GM23338 (cell line): ENCODE results near the gene RBM38. TPM values are rescaled to one million over a fixed set of nuclear protein-coding genes. Genes with fewer than 3 reads are reported as not detected.

Experiments
- ATAC-seq: fragments of 200-7000 bp; cut with Tn5 transposase; 3 replicates; pipeline ENCODE4 v1.9.1; 2020
- DNase-seq: peaks from one replicate; pipeline ENCODE4 v3.0.0-alpha.2; 2015; ENCODE audit warnings: low spot score
- H2AFZ ChIP-seq: fragments of 200-600 bp; sonication (generic); 2 replicates; pipeline ENCODE4 v1.8.0; 2016; ENCODE audit warnings: antibody characterized with exemption, mild to moderate bottlenecking, moderate library complexity
- H3F3A ChIP-seq: fragments of 200-600 bp; sonication (generic); replicated peaks from 2 replicates; pipeline ENCODE4 v1.8.0; 2017; ENCODE audit warnings: antibody characterized with exemption, mixed run types, low read depth
- H3K27ac ChIP-seq: fragments of 200-600 bp; sonication (generic); 2 replicates; pipeline ENCODE4 v1.6.1; 2016; ENCODE audit warnings: low read depth
- H3K27me3 ChIP-seq: fragments of 200-600 bp; sonication (generic); 2 replicates; pipeline ENCODE4 v1.8.0; 2016; ENCODE audit warnings: mild to moderate bottlenecking, mixed run types, moderate library complexity; ENCODE audit not compliant: insufficient read depth
- H3K36me3 ChIP-seq: fragments of 200-600 bp; sonication (generic); 2 replicates; pipeline ENCODE4 v1.8.0; 2016; ENCODE audit warnings: mild to moderate bottlenecking; ENCODE audit not compliant: insufficient read depth
- H3K4me1 ChIP-seq: fragments of 200-600 bp; sonication (generic); 2 replicates; pipeline ENCODE4 v1.8.0; 2016; ENCODE audit warnings: mild to moderate bottlenecking, moderate library complexity; ENCODE audit not compliant: insufficient read depth
- H3K4me2 ChIP-seq: fragments of 200-600 bp; sonication (generic); 2 replicates; pipeline ENCODE4 v1.7.1; 2017; ENCODE audit warnings: mixed run types
- H3K4me3 ChIP-seq: fragments of 200-600 bp; sonication (generic); 2 replicates; pipeline ENCODE4 v1.6.1; 2016; ENCODE audit warnings: mixed run types
- H3K79me2 ChIP-seq: fragments of 200-600 bp; sonication (generic); replicated peaks from 2 replicates; pipeline ENCODE4 v1.8.0; 2017; ENCODE audit warnings: mild to moderate bottlenecking; ENCODE audit not compliant: insufficient read depth
- H3K9me2 ChIP-seq: fragments of 200-600 bp; sonication (generic); 2 replicates; pipeline ENCODE4 v1.8.0; 2017; ENCODE audit not compliant: insufficient read depth
- H4K20me1 ChIP-seq: fragments of 200-600 bp; sonication (generic); replicated peaks from 2 replicates; pipeline ENCODE4 v1.8.0; 2017; ENCODE audit warnings: mild to moderate bottlenecking; ENCODE audit not compliant: insufficient read depth
- H3K27ac Mint-ChIP-seq: 2 replicates; pipeline ENCODE4 v1.8.0; 2020; ENCODE audit warnings: inconsistent platforms, mild to moderate bottlenecking, moderate library complexity, mixed read lengths
- H3K27me3 Mint-ChIP-seq: 3 replicates; pipeline ENCODE4 v1.8.0; 2022; ENCODE audit warnings: low read depth, mild to moderate bottlenecking, moderate library complexity, mixed read lengths, inconsistent platforms; ENCODE audit not compliant: insufficient read depth, poor library complexity
- H3K36me3 Mint-ChIP-seq: 3 replicates; pipeline ENCODE4 v1.8.0; 2021; ENCODE audit warnings: low read depth, mild to moderate bottlenecking, inconsistent platforms, moderate library complexity, mixed read lengths
- H3K4me1 Mint-ChIP-seq: 3 replicates; pipeline ENCODE4 v1.8.0; 2020; ENCODE audit warnings: mild to moderate bottlenecking, inconsistent platforms, mixed read lengths
- H3K4me3 Mint-ChIP-seq: 3 replicates; pipeline ENCODE4 v1.8.0; 2021; ENCODE audit warnings: moderate library complexity, mild to moderate bottlenecking, inconsistent platforms, mixed read lengths
- H3K9me3 Mint-ChIP-seq: 3 replicates; pipeline ENCODE4 v1.8.0; 2020; ENCODE audit warnings: moderate library complexity, mild to moderate bottlenecking, inconsistent platforms, mixed read lengths
- EZH2phosphoT487 ChIP-seq: fragments of 200-600 bp; sonication (generic); IDR thresholded peaks from one replicate; pipeline ENCODE4 v1.8.1; 2018; ENCODE audit warnings: antibody characterized with exemption; ENCODE audit not compliant: unreplicated experiment
- POLR2AphosphoS5 ChIP-seq: IDR thresholded peaks from 2 replicates; pipeline ENCODE4 v1.6.1; 2016; ENCODE audit warnings: antibody characterized with exemption, low read depth
- STAT1 ChIP-seq: IDR thresholded peaks from one replicate; pipeline ENCODE4 v1.6.1; 2016; ENCODE audit warnings: antibody characterized with exemption; ENCODE audit not compliant: unreplicated experiment
- ZNF114 ChIP-seq: fragments of 250-450 bp; sonication (Bioruptor Pico); IDR thresholded peaks from 2 replicates; pipeline ENCODE4 v1.5.0; 2020; ENCODE audit warnings: mild to moderate bottlenecking, moderate library complexity
- polyA plus RNA-seq: library from polyadenylated mRNA; unstranded; fragments of >200 nt; fragmentation: Nextera tagmentation; extraction: Ambion mirVana; gene quantifications from 2 replicates; pipeline ENCODE4 v1.2.1, GENCODE V29; 2016
- total RNA-seq: library from RNA; depleted of rRNA; stranded (reverse); fragments of >200 nt; shearing (Covaris generic); gene quantifications from 2 replicates; pipeline ENCODE4 v1.2.3, GENCODE V29; 2014
- TF ChIP-seq, protein P1 (sequence below): fragments of 250-450 bp; sonication (Bioruptor Pico); IDR thresholded peaks from 2 replicates; pipeline ENCODE4 v1.5.0; 2020; ENCODE audit warnings: mild to moderate bottlenecking, moderate library complexity
- TF ChIP-seq, protein P2 (sequence below): IDR thresholded peaks from 2 replicates; pipeline ENCODE4 v1.6.1; 2016; ENCODE audit warnings: antibody characterized with exemption

RBM38 gene
- total and polyA plus RNA-seq, 2 experiments from 2014 or later = 22.9 to 80.5 TPM

DNA sequence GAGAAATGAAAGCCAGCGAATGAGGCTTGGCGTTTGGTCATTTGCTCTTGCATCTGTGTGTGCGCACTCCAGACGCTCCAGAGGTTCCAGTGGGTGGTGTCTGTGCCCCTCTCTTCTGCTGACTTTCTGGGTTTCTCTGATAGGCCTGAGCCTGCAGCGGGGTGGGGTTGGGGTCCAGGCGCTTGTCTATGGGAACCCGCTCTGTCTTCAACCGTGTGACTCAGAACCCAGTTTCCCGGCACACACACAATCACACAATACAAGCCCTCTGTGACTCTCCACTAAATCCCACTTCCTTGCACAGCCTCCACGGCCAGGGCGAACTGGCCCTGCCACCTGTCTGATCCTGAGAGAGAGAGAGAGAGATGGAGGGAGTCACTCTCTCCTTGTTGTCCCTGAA, 24.6 kb downstream of the RBM38 start:
- TF ChIP-seq STAT1 (no peak), ZNF114 (CRISPR knock-in tag) (no peak), POLR2AphosphoS5 (no peak)
- no peaks in the 10 kb centered on the region for H3K36me3 ChIP-seq

DNA sequence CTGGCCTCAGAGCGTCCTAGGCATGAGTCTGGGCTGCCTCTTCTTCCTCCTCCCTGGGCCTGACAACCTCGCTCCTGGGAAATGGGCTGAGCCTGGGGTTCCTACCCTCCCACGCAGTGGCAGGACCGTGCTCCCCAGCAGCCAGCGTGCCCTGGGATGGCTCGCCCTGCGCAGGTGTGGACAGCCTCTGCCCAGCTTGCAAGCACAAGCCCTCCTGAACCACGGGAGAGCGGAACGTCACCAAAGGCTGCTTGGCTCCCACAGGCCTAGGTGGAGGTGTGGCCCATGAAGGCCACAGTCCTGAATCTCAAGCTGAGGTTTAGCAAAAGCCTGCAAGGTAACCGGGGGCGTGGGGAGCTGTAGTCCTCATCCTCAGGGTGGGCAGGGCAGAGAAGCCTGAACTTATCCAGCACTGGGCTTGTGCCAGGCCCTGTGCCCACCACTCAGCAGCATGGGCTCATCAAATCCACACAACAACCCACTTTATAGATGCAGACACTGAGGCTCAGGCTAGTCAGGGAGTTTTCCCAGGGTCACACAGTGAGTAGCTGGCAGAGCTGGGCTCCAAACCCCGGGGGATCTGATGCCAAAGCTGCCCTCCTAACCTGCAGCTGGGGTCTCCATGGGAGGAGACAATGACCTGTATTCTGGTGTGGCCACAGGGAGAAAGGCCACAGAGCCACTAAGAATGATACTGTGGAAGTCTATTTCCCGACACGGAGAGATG, 25.3 kb downstream of the RBM38 start:
- ATAC-seq (no peak), DNase-seq (no peak)
- Histone ChIP-seq H3K4me1 (no peaks in the 10 kb centered on the region), H3K4me3 (no peak overlapping the region), H4K20me1 (no peaks in the 10 kb centered on the region), H3K27me3 (no peaks in the 10 kb centered on the region), H3K79me2 (no peaks in the 10 kb centered on the region), H3K27ac (no peak overlapping the region), H3F3A (no peaks in the 10 kb centered on the region), H3K9me2 (no peaks in the 10 kb centered on the region), H3K36me3 (no peaks in the 10 kb centered on the region), H2AFZ (no peak overlapping the region), H3K4me2 (no peak overlapping the region)
- Mint-ChIP-seq H3K9me3 (no peaks in the 10 kb centered on the region), H3K36me3 (no peaks in the 10 kb centered on the region), H3K27ac (no peak overlapping the region), H3K4me3 (no peak overlapping the region), H3K27me3 (peaks cover 5% of the 10 kb centered on the region), H3K4me1 (no peaks in the 10 kb centered on the region)
- no peak for TF ChIP-seq EZH2phosphoT487
- TF ChIP-seq, protein P1, sequence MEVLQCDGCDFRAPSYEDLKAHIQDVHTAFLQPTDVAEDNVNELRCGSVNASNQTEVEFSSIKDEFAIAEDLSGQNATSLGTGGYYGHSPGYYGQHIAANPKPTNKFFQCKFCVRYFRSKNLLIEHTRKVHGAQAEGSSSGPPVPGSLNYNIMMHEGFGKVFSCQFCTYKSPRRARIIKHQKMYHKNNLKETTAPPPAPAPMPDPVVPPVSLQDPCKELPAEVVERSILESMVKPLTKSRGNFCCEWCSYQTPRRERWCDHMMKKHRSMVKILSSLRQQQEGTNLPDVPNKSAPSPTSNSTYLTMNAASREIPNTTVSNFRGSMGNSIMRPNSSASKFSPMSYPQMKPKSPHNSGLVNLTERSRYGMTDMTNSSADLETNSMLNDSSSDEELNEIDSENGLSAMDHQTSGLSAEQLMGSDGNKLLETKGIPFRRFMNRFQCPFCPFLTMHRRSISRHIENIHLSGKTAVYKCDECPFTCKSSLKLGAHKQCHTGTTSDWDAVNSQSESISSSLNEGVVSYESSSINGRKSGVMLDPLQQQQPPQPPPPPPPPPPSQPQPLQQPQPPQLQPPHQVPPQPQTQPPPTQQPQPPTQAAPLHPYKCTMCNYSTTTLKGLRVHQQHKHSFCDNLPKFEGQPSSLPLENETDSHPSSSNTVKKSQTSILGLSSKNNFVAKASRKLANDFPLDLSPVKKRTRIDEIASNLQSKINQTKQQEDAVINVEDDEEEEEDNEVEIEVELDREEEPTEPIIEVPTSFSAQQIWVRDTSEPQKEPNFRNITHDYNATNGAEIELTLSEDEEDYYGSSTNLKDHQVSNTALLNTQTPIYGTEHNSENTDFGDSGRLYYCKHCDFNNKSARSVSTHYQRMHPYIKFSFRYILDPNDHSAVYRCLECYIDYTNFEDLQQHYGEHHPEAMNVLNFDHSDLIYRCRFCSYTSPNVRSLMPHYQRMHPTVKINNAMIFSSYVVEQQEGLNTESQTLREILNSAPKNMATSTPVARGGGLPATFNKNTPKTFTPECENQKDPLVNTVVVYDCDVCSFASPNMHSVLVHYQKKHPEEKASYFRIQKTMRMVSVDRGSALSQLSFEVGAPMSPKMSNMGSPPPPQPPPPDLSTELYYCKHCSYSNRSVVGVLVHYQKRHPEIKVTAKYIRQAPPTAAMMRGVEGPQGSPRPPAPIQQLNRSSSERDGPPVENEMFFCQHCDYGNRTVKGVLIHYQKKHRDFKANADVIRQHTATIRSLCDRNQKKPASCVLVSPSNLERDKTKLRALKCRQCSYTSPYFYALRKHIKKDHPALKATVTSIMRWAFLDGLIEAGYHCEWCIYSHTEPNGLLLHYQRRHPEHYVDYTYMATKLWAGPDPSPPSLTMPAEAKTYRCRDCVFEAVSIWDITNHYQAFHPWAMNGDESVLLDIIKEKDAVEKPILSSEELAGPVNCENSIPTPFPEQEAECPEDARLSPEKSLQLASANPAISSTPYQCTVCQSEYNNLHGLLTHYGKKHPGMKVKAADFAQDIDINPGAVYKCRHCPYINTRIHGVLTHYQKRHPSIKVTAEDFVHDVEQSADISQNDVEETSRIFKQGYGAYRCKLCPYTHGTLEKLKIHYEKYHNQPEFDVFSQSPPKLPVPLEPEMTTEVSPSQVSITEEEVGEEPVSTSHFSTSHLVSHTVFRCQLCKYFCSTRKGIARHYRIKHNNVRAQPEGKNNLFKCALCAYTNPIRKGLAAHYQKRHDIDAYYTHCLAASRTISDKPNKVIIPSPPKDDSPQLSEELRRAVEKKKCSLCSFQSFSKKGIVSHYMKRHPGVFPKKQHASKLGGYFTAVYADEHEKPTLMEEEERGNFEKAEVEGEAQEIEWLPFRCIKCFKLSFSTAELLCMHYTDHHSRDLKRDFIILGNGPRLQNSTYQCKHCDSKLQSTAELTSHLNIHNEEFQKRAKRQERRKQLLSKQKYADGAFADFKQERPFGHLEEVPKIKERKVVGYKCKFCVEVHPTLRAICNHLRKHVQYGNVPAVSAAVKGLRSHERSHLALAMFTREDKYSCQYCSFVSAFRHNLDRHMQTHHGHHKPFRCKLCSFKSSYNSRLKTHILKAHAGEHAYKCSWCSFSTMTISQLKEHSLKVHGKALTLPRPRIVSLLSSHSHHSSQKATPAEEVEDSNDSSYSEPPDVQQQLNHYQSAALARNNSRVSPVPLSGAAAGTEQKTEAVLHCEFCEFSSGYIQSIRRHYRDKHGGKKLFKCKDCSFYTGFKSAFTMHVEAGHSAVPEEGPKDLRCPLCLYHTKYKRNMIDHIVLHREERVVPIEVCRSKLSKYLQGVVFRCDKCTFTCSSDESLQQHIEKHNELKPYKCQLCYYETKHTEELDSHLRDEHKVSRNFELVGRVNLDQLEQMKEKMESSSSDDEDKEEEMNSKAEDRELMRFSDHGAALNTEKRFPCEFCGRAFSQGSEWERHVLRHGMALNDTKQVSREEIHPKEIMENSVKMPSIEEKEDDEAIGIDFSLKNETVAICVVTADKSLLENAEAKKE (CRISPR knock-in tag) = no peak
- TF ChIP-seq, protein P2, sequence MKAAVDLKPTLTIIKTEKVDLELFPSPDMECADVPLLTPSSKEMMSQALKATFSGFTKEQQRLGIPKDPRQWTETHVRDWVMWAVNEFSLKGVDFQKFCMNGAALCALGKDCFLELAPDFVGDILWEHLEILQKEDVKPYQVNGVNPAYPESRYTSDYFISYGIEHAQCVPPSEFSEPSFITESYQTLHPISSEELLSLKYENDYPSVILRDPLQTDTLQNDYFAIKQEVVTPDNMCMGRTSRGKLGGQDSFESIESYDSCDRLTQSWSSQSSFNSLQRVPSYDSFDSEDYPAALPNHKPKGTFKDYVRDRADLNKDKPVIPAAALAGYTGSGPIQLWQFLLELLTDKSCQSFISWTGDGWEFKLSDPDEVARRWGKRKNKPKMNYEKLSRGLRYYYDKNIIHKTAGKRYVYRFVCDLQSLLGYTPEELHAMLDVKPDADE = no peak
- no peak for TF ChIP-seq STAT1

More for the DNA sequence above, 24.6 kb downstream of the RBM38 start:
- H3K27ac Mint-ChIP-seq = no peak overlapping the region
- no peaks in the 10 kb centered on the region for H3K36me3 Mint-ChIP-seq
- H3K4me2 ChIP-seq = no peak overlapping the region
- H3K4me1 Mint-ChIP-seq = no peaks in the 10 kb centered on the region
- no peaks in the 10 kb centered on the region for H3K9me3 Mint-ChIP-seq
- H3K27ac ChIP-seq = no peak overlapping the region
- DNase-seq (no peak), ATAC-seq (no peak)
- no peaks in the 10 kb centered on the region for H3F3A ChIP-seq
- H4K20me1 ChIP-seq = no peaks in the 10 kb centered on the region
- H3K27me3 ChIP-seq = no peaks in the 10 kb centered on the region
- no peaks in the 10 kb centered on the region for H3K9me2 ChIP-seq
- H3K4me3 ChIP-seq = no peak overlapping the region
- no peaks in the 10 kb centered on the region for H3K4me1 ChIP-seq
- H3K4me3 Mint-ChIP-seq = no peak overlapping the region
- H2AFZ ChIP-seq = no peak overlapping the region
- H3K27me3 Mint-ChIP-seq = peaks cover 5% of the 10 kb centered on the region
- H3K79me2 ChIP-seq = no peaks in the 10 kb centered on the region
